NCI-H82 (cell line): Measurements from ENCODE around the gene SHD.

Experiments
- DNase-seq: peaks from one replicate; lab custom pipeline; 2025; lab: John Stamatoyannopoulos, UW

The SHD gene

DNA sequence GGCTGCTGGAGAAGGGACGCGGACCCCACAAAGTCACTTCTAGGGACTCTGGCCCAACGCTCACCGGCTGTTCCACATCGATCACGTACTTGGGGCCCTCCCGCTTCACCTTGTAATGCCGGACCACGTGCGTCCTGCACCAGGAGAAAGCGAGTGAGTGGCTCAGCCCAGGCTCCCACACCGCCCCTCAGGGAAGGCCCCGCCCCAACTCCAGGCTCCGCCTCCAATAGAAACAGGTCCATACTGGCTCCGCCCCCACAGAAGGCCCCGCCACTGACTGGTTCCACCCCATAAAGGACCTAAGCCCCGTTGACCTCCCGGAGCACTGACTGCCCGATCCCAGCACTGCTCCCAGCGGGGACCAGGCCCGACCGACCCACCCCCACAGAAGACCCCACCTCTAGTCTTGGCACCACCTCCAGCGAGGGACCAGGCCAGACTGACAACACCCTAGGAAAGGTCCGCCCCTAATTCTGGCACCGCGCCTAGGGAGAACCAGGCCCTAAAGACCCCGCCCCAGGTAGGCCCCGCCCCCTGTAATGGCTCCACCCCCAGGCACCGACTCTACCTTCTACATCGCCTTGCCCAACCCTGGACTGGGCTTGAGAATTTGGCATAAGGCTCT lies 48.3 kb downstream of the SHD start:
- DNase-seq = peak; percentile 93

DNA sequence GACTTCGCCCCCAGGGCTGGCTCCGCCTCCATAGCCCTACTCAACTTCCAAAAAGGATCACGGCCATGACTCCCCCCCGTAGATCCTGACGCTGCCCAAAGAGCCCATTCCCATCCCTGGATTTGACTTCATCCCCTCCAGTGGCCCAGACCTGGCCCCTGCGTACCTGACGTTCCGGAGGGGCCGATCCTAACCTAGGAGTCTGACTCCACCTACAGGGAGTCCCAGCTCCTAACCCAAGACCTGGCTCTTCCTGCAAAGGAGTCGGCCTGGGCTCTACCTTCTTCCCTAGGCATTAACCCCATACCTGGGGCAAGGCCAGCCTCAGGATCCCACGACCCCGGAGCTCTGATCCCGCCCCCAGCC lies 48.8 kb downstream of the SHD start:
- no peak for DNase-seq

DNA sequence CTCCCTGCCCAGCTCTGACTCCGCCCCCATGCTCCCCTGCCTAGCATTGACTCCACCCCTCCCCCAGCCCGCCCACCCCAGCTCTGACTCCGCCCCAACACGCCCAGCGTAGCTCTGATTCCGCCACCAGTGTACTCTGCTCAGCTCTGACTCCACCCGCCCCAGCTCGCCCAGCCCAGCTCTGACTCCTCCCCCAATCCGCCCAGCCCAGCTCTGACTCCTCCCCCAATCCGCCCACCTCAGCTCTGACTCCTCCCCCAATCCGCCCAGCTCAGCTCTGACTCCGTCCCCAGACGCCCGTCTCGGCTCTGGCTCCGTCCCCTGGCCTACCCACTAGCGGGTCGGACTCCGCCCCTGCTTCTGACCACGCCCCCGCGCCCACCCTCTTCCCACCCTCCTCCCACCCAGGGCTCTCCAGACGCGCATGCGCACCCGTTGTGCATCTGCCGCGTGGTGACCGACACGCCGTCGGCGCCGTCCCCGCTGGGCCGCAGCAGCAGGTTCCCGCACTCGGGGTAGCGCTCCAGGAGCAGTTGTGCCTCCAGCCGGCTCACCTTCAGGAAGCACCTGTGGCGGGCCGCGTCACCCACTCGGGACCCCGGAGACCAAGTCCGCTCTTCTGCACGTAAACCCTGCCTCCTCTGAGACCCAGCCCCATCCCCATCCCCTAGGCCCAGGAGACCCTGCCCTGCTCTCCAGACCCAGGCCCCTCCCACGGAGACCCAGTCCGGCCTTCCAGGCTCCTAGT lies 49.4 kb downstream of the SHD start:
- peak; percentile 98 for DNase-seq

DNA sequence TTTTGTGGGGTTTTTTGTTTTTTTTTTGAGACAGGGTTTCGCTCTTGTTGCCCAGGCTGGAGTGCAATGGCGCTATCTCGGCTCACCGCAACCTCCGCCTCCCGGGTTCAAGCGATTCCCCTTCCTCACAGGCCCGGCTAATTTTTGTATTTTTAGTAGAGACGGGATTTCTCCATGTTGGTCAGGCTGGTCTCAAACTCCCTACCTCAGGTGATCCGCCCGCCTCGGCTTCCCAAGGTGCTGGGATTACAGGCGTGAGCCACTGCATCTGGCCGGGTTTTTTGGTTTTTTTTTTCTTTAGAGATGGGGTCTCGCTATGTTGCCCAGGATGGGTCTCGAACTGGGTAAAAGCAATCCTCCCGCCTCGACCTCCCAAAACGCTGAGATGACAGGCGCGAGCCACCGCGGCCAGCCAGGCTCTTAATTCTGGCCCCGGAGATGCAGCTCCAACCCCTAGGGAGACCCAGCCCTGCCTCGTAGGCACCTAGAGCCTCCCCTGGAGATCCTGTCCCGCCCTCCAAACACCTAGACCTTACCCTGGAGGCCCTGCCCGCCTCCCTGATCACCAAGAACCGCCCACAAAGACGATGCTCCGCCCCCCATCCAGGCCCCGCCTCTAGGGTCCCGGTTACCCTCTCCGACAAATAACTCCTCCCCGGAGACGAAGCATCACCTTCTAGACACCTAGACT lies 50.1 kb downstream of the SHD start:
- DNase-seq = peak; percentile 75

DNA sequence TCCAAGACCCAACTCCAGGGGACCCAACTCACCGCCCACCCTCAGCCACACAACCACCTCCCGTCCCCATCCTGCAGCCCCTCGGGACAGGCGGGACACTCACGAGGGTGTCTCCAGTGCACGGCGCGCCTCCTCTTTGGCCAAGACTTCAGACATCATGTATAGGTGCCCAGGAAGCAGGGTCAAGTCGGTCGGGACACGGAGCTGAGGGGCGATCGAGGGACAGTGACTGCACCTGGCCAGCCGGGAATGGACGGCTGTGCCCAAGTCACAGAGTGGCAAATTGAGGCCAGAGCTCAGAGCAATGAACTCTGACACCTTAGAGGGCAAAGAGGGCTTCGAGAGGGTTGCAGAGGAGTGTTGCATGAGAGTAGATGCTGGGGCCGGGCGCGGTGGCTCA lies 50.8 kb downstream of the SHD start:
- no peak for DNase-seq

DNA sequence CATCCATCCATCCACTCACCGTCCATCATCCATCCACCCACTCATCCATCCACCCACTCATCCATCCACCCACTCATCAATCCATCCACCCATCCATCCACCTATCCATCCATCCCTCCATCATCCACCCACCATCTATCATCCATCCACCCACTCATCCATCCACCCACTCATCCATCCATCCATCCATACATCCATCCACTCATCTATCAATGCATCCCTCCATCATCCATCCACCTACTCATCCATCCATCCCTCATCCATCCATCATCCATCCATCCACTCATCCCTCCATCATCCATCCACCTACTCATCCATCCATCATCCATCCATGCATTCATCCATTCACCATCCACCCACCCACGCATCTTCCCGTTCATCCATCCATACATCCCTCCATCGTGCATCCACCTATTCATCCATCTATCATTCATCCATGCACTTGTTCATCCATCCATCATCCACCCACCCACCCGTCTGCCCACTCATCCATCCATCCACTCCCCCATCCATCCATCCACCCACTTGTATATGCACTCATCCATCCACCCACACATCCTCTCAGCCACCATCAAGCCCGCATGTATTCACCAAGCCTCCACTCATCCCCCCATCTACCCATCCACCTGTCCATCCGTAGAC lies 56.0 kb downstream of the SHD start:
- DNase-seq = no peak

DNA sequence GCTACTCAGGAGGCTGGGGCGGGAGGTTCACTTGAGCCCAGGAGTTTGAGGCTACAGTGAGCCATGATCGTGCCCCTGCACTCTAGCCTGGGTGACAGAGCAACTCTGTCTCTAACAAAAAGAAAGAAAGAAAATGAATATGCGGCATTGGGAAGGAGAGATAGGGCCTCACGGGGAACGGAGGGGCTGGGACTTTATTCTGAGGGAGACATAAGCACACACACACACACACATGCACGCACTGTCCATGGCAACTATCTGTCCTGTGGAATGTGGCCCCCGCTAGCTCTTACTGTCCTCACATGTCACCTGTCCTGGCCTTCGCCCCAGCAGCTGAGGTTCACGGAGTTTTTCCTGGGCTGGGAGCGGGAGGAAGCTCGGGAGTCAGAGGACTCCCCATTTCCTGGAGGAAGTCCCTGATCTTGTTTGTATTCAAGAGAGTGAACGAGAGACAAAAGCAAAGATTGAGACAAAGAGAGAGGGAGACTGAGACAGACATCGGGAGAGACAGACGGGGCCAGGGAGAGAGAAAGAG lies 58.9 kb downstream of the SHD start:
- no peak for DNase-seq

DNA sequence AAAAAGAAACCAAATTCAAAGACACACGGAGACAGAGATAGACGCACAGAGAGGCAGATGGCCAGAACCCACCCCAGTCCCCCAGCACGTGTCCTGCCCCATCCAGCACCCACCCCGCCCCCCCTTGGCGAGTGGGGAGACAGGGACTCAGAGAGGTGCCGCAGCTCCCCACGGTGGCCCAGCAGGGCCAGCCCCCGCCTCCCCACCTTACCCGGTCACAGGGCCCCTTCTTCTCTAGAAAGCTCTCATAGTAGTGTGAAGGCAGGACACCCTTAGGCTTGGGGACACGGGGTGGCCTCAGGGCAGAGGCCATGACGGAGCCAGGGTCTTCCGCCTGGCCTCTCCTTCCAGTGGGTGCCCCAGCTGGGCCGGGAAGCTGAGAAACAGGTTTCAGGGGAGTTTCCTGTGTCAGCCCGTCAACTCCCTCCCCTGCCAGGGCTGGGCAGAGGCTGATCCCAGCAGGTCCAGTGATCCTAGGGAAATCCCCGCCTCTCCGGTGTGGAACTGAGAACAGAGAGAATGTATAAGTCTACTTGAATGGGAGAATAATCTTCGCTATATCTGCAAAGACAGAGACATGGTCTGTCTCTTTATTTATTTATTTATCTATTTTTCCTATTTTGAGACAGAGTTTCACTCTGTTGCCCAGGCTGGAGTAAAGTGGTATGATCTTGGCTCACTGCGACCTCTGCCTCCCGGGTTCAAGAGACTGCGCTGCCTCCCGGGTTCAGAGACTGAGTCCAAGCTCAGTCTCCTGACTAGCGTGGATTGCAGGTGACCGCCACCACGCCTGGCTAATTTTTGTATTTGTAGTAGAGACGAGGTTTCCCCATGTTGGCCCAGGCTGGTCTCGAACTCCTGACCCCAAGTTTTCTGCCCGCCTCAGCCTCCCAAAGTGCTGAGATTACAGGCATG lies 59.6 kb downstream of the SHD start, which contains the start of gene STAP2:
STAP2 (minus strand) TSS at position 387 of the 915 bp plus-strand sequence; CDS start at position 313, 74 bp downstream.
- DNase-seq = no peak
